KOPT-K1 (cell line): ENCODE data around the gene SKIC3.

Source experiments
- H3K27ac ChIP-seq: fragments of 200-600 bp; sonication (generic); 2 replicates; pipeline ENCODE4 v1.5.1; 2016; ENCODE audit warnings: antibody characterized with exemption, mild to moderate bottlenecking, low read depth, low read length; ENCODE audit not compliant: poor library complexity, severe bottlenecking
- H3K36me3 ChIP-seq: fragments of 200-600 bp; sonication (generic); 2 replicates; pipeline ENCODE4 v1.5.1; 2017; ENCODE audit warnings: antibody characterized with exemption, mild to moderate bottlenecking, low read length, moderate library complexity; ENCODE audit not compliant: insufficient read depth
- H3K9me3 ChIP-seq: fragments of 200-600 bp; sonication (generic); 2 replicates; pipeline ENCODE4 v1.5.1; 2017; ENCODE audit warnings: antibody characterized with exemption, low read length, mild to moderate bottlenecking; ENCODE audit not compliant: insufficient read depth, poor library complexity, severe bottlenecking

SKIC3 gene

GRCh38 chr5:95511606-95512005 is 43.2 kb downstream of the SKIC3 start:
- Histone ChIP-seq H3K27ac (no peak overlapping the region), H3K36me3 (peaks cover 97% of the 10 kb centered on the region)

GRCh38 chr5:95508550-95508949 is 46.2 kb downstream of the SKIC3 start:
- peaks cover 87% of the 10 kb centered on the region for H3K36me3 ChIP-seq
- no peak overlapping the region for H3K27ac ChIP-seq
- no peaks in the 10 kb centered on the region for H3K9me3 ChIP-seq

More at GRCh38 chr5:95511606-95512005, 43.2 kb downstream of the SKIC3 start:
- H3K9me3 ChIP-seq, result no peaks in the 10 kb centered on the region
